Astrocyte (in vitro differentiated cells and primary cell): ENCODE data around the gene SH3BP5L. TPM values are rescaled to one million over a fixed set of nuclear protein-coding genes. Genes with fewer than 3 reads are reported as not detected.

ENCODE experiments used
- DNase-seq: peaks from one replicate; pipeline ENCODE4 v3.0.0-alpha.2; 2010; ENCODE audit warnings: low read depth
- FAIRE-seq: peaks from 2 replicates; lab custom pipeline; 2011; peaks lifted over from hg19 to GRCh38; lab: Jason Lieb, UNC
- H2AFZ ChIP-seq: 2 replicates; pipeline ENCODE4 v1.6.0; 2012; ENCODE audit warnings: low read depth, low read length, inconsistent platforms
- H3K27ac ChIP-seq: 2 replicates; pipeline ENCODE4 v1.5.1; 2011; ENCODE audit warnings: low read depth, low read length, inconsistent platforms
- H3K27me3 ChIP-seq: 2 replicates; pipeline ENCODE4 v1.6.0; 2011; ENCODE audit warnings: low read length, inconsistent platforms; ENCODE audit not compliant: insufficient read depth
- H3K36me3 ChIP-seq: 2 replicates; pipeline ENCODE4 v1.5.1; 2011; ENCODE audit warnings: low read length, inconsistent platforms; ENCODE audit not compliant: insufficient read depth
- H3K4me1 ChIP-seq: 2 replicates; pipeline ENCODE4 v1.5.1; 2011; ENCODE audit warnings: low read length, inconsistent platforms; ENCODE audit not compliant: insufficient read depth
- H3K4me2 ChIP-seq: 2 replicates; pipeline ENCODE4 v1.6.0; 2012; ENCODE audit warnings: low read length, inconsistent platforms
- H3K4me3 ChIP-seq: 2 replicates; pipeline ENCODE4 v1.5.1; 2011; ENCODE audit warnings: low read depth, mild to moderate bottlenecking, low read length, inconsistent platforms; ENCODE audit not compliant: insufficient read depth
- H3K79me2 ChIP-seq: 2 replicates; pipeline ENCODE4 v1.6.0; 2012; ENCODE audit warnings: mild to moderate bottlenecking, low read length, inconsistent platforms; ENCODE audit not compliant: insufficient read depth
- H3K9ac ChIP-seq: 2 replicates; pipeline ENCODE4 v1.6.0; 2012; ENCODE audit warnings: mild to moderate bottlenecking, low read length, inconsistent platforms
- H3K9me3 ChIP-seq: 2 replicates; pipeline ENCODE4 v1.5.1; 2012; ENCODE audit warnings: low read depth, mild to moderate bottlenecking, low read length, inconsistent platforms; ENCODE audit not compliant: insufficient read depth
- H4K20me1 ChIP-seq: 2 replicates; pipeline ENCODE4 v1.6.0; 2012; ENCODE audit warnings: low read length, inconsistent platforms; ENCODE audit not compliant: insufficient read depth
- H3K27ac Mint-ChIP-seq: one replicate; pipeline ENCODE4 v1.8.0; 2021; ENCODE audit warnings: mild to moderate bottlenecking, mixed read lengths; ENCODE audit not compliant: unreplicated experiment
- H3K27me3 Mint-ChIP-seq: one replicate; pipeline ENCODE4 v1.8.0; 2021; ENCODE audit warnings: low read depth, mixed read lengths; ENCODE audit not compliant: unreplicated experiment
- H3K36me3 Mint-ChIP-seq: one replicate; pipeline ENCODE4 v1.8.0; 2021; ENCODE audit warnings: low read depth, mixed read lengths; ENCODE audit not compliant: unreplicated experiment
- H3K4me1 Mint-ChIP-seq: one replicate; pipeline ENCODE4 v1.8.0; 2021; ENCODE audit warnings: low read depth, mixed read lengths; ENCODE audit not compliant: unreplicated experiment
- H3K4me3 Mint-ChIP-seq: one replicate; pipeline ENCODE4 v1.8.0; 2021; ENCODE audit warnings: mild to moderate bottlenecking, moderate library complexity, mixed read lengths; ENCODE audit not compliant: unreplicated experiment
- H3K9me3 Mint-ChIP-seq: one replicate; pipeline ENCODE4 v1.8.0; 2021; ENCODE audit warnings: mild to moderate bottlenecking, mixed read lengths; ENCODE audit not compliant: unreplicated experiment
- CTCF ChIP-seq: IDR thresholded peaks from 2 replicates; pipeline ENCODE4 v1.5.1; 2011; ENCODE audit warnings: low read depth, mild to moderate bottlenecking, inconsistent platforms, low read length, moderate library complexity; ENCODE audit not compliant: insufficient read depth
- EZH2 ChIP-seq: IDR thresholded peaks from 2 replicates; pipeline ENCODE4 v1.6.1; 2012; ENCODE audit warnings: mild to moderate bottlenecking, low read length, inconsistent platforms; ENCODE audit not compliant: insufficient read depth
- total RNA-seq: library from RNA; stranded (reverse); gene quantifications from 2 replicates; pipeline ENCODE4 v1.2.1, GENCODE V29; 2021

SH3BP5L gene
- total RNA-seq, 1 donor from 2014 or later = 37.7 TPM

DNA sequence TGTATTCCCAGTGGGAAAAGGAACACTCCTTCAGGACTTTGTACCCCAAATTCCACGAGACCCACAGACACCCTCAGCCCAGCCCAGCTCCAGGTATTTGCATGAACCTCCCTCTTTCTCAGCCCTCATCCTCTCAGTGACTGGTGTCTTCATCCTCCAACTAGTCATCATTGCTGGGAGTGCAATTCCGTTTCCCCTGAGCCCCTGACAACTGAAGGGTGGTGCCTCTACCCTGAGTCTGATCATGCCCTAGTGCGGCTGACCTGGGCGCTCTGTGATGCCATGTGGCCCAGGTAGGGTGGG, 36.9 kb upstream of the SH3BP5L start:
- Histone ChIP-seq H3K4me3 (peak overlapping the region; percentile 67), H3K9me3 (no peaks in the 10 kb centered on the region), H3K4me1 (peaks cover 23% of the 10 kb centered on the region), H3K79me2 (peaks cover 9% of the 10 kb centered on the region), H3K9ac (peak overlapping the region; percentile 55), H4K20me1 (no peaks in the 10 kb centered on the region), H3K4me2 (peak overlapping the region; percentile 90), H3K36me3 (no peaks in the 10 kb centered on the region), H3K27me3 (no peaks in the 10 kb centered on the region), H2AFZ (peak overlapping the region; percentile 95), H3K27ac (no peak overlapping the region)
- TF ChIP-seq CTCF (no peak), EZH2 (no peak)
- FAIRE-seq = no peak
- H3K36me3 Mint-ChIP-seq = no peaks in the 10 kb centered on the region
- H3K27ac Mint-ChIP-seq = no peak overlapping the region
- H3K9me3 Mint-ChIP-seq = no peaks in the 10 kb centered on the region
- peak overlapping the region; percentile 79 for H3K4me3 Mint-ChIP-seq
- peaks cover 22% of the 10 kb centered on the region for H3K27me3 Mint-ChIP-seq
- peaks cover 7% of the 10 kb centered on the region for H3K4me1 Mint-ChIP-seq
- no peak for DNase-seq

GRCh38 chr1:248861616-248862015, 35.9 kb upstream of the SH3BP5L start:
- no peak overlapping the region for H3K27ac Mint-ChIP-seq
- H3K27me3 ChIP-seq = no peaks in the 10 kb centered on the region
- no peak overlapping the region for H3K4me2 ChIP-seq
- H2AFZ ChIP-seq = no peak overlapping the region
- H4K20me1 ChIP-seq = no peaks in the 10 kb centered on the region
- DNase-seq (no peak), FAIRE-seq (no peak)
- H3K27me3 Mint-ChIP-seq = peaks cover 22% of the 10 kb centered on the region
- peaks cover 10% of the 10 kb centered on the region for H3K4me1 Mint-ChIP-seq
- H3K4me3 ChIP-seq = no peak overlapping the region
- TF ChIP-seq EZH2 (no peak), CTCF (no peak)
- H3K4me1 ChIP-seq = peaks cover 29% of the 10 kb centered on the region
- no peak overlapping the region for H3K9ac ChIP-seq
- H3K9me3 Mint-ChIP-seq = no peaks in the 10 kb centered on the region
- no peak overlapping the region for H3K4me3 Mint-ChIP-seq
- H3K27ac ChIP-seq = no peak overlapping the region
- no peaks in the 10 kb centered on the region for H3K9me3 ChIP-seq
- H3K36me3 Mint-ChIP-seq = no peaks in the 10 kb centered on the region
- no peaks in the 10 kb centered on the region for H3K36me3 ChIP-seq
- peaks cover 14% of the 10 kb centered on the region for H3K79me2 ChIP-seq

- Histone ChIP-seq H3K79me2 (peaks cover 14% of the 10 kb centered on the region), H3K4me3 (no peak overlapping the region), H3K4me1 (peaks cover 29% of the 10 kb centered on the region), H3K27me3 (no peaks in the 10 kb centered on the region), H3K36me3 (no peaks in the 10 kb centered on the region), H3K27ac (no peak overlapping the region), H4K20me1 (peaks cover 2% of the 10 kb centered on the region), H3K4me2 (no peak overlapping the region), H3K9me3 (no peaks in the 10 kb centered on the region), H3K9ac (no peak overlapping the region), H2AFZ (no peak overlapping the region)
- DNase-seq = no peak
- no peak for TF ChIP-seq EZH2
- TF ChIP-seq CTCF = no peak
- Mint-ChIP-seq H3K27ac (no peak overlapping the region), H3K4me3 (peak overlapping the region; percentile 88), H3K27me3 (peaks cover 18% of the 10 kb centered on the region), H3K9me3 (no peaks in the 10 kb centered on the region), H3K36me3 (peaks cover 3% of the 10 kb centered on the region), H3K4me1 (peaks cover 10% of the 10 kb centered on the region)
- no peak for FAIRE-seq
These were observed 34.3 kb upstream of the SH3BP5L start for GRCh38 chr1:248860007-248860406.
